ENCODE data around the gene KCNJ15. TPM values are rescaled to one million over a fixed set of nuclear protein-coding genes. Genes with fewer than 3 reads are reported as not detected.
"Not testable (repeated sequence)": the region's sequence is repeated elsewhere in the genome, so short reads cannot be mapped to it uniquely, and the experiment has no call there.

Gene KCNJ15
- total RNA-seq, 1 donor from 2014 or later: 2.1 TPM

GRCh38 chr21:38246511-38246910, 10.3 kb upstream of the KCNJ15 start:
- DNase-seq (ENCODE audit: low read depth): no peak
- no peak for FAIRE-seq
- no peaks in the 10 kb centered on the region for H3K36me3 ChIP-seq (ENCODE audit: control insufficient read depth, insufficient read depth, low read length)
- H3K27me3 ChIP-seq (ENCODE audit: control insufficient read depth, insufficient read depth, low read length): no peaks in the 10 kb centered on the region
- no peak for TF ChIP-seq CTCF (IDR thresholded peaks at IDR 0.05; ENCODE audit: insufficient read depth, low read length, severe bottlenecking)
- H3K4me3 ChIP-seq (ENCODE audit: low read depth, low read length): no peak overlapping the region

DNA sequence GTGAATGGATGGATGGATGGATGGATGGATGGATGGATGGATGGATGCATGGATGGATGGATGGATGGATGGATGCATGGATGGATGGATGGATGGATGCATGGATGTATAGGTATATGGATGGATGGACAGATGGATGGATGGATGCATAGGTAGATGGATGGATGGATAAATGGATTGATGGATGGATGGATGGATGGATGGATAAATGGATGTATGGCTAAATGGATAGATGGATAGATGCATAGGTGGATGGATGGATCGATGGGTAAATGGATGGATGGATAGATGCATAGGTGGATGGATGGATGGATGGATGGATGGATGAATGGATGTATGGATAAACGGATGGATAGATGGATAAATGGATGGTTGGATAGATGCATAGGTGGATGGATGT, 9.7 kb upstream of the KCNJ15 start:
- DNase-seq (ENCODE audit: low read depth); H3K36me3 ChIP-seq (ENCODE audit: control insufficient read depth, insufficient read depth, low read length); H3K4me3 ChIP-seq (ENCODE audit: low read depth, low read length); H3K27me3 ChIP-seq (ENCODE audit: control insufficient read depth, insufficient read depth, low read length); FAIRE-seq: not testable (repeated sequence)

- no peaks in the 10 kb centered on the region for H3K36me3 ChIP-seq (ENCODE audit: control insufficient read depth, insufficient read depth, low read length)
- H3K4me3 ChIP-seq (ENCODE audit: low read depth, low read length): no peak overlapping the region
- FAIRE-seq (no peak), DNase-seq (ENCODE audit: low read depth) (no peak)
- H3K27me3 ChIP-seq (ENCODE audit: control insufficient read depth, insufficient read depth, low read length): no peaks in the 10 kb centered on the region
- no peak for TF ChIP-seq CTCF (IDR thresholded peaks at IDR 0.05; ENCODE audit: insufficient read depth, low read length, severe bottlenecking)
These were observed 8.9 kb upstream of the KCNJ15 start for GRCh38 chr21:38247738-38248510.

DNA sequence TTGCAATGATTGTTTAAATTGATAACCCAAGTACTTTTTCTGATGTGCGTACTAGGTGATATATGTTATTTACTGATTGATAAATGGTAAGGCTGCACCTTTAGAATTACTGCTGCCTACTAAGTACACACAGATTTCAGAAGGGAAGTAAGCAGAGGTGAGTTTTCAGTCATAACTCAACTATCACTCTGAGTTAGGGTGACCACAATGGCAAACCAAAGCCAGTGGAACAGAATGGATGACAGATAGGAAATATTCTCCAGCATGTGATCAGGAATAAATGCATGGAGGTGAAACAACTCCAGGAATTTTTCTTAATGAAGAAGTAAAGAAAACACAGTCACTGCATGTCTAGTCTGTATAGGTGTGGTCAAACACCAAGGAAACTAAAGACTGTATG, 7.5 kb upstream of the KCNJ15 start:
- no peak for FAIRE-seq
- no peak for DNase-seq (ENCODE audit: low read depth)
- H3K27me3 ChIP-seq (ENCODE audit: control insufficient read depth, insufficient read depth, low read length): no peaks in the 10 kb centered on the region
- TF ChIP-seq CTCF (IDR thresholded peaks at IDR 0.05; ENCODE audit: insufficient read depth, low read length, severe bottlenecking): no peak
- H3K4me3 ChIP-seq (ENCODE audit: low read depth, low read length): no peak overlapping the region
- H3K36me3 ChIP-seq (ENCODE audit: control insufficient read depth, insufficient read depth, low read length): no peaks in the 10 kb centered on the region

GRCh38 chr21:38249696-38250278, 7.0 kb upstream of the KCNJ15 start:
- Histone ChIP-seq H3K27me3 (ENCODE audit: control insufficient read depth, insufficient read depth, low read length) (no peaks in the 10 kb centered on the region), H3K4me3 (ENCODE audit: low read depth, low read length) (no peak overlapping the region), H3K36me3 (ENCODE audit: control insufficient read depth, insufficient read depth, low read length) (no peaks in the 10 kb centered on the region)
- FAIRE-seq (no peak), DNase-seq (ENCODE audit: low read depth) (no peak)
- TF ChIP-seq CTCF (IDR thresholded peaks at IDR 0.05; ENCODE audit: insufficient read depth, low read length, severe bottlenecking): no peak

- DNase-seq (ENCODE audit: low read depth): no peak
- no peak for FAIRE-seq
- Histone ChIP-seq H3K4me3 (ENCODE audit: low read depth, low read length) (no peak overlapping the region), H3K36me3 (ENCODE audit: control insufficient read depth, insufficient read depth, low read length) (no peaks in the 10 kb centered on the region), H3K27me3 (ENCODE audit: control insufficient read depth, insufficient read depth, low read length) (no peaks in the 10 kb centered on the region)
- no peak for TF ChIP-seq CTCF (IDR thresholded peaks at IDR 0.05; ENCODE audit: insufficient read depth, low read length, severe bottlenecking)
These were observed 5.8 kb upstream of the KCNJ15 start for GRCh38 chr21:38250991-38251418.

Measured in bronchial epithelial cell (primary cell).